Suppressor macrophage treated with lipopolysaccharide for 1 hour (primary cell): Measurements from ENCODE around the gene FOXS1.
A peak's percentile ranks its signal among the peaks of the same experiment; 100 is the strongest.
"Not testable (repeated sequence)": the region's sequence is repeated elsewhere in the genome, so short reads cannot be mapped to it uniquely, and the experiment has no call there.

Source experiments
- DNase-seq, 3 donors: peaks; one replicate each; pipeline ENCODE4 v3.0.0-alpha.2; 2020 to 2022

FOXS1 gene

DNA sequence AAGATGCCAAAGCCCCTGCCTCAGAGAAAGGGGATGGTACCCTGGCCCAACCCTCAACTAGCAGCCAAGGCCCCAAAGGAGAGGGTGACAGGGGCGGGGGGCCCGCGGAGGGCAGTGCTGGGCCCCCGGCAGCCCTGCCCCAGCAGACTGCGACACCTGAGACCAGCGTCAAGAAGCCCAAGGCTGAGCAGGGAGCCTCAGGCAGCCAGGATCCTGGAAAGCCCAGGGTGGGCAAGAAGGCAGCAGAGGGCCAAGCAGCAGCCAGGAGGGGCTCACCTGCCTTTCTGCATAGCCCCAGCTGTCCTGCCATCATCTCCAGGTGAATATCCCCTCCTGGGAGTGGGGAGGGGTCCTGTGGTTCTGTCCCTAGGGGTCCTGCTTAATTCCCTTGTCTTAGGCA, 25.2 kb downstream of the FOXS1 start:
- no peak for DNase-seq

DNA sequence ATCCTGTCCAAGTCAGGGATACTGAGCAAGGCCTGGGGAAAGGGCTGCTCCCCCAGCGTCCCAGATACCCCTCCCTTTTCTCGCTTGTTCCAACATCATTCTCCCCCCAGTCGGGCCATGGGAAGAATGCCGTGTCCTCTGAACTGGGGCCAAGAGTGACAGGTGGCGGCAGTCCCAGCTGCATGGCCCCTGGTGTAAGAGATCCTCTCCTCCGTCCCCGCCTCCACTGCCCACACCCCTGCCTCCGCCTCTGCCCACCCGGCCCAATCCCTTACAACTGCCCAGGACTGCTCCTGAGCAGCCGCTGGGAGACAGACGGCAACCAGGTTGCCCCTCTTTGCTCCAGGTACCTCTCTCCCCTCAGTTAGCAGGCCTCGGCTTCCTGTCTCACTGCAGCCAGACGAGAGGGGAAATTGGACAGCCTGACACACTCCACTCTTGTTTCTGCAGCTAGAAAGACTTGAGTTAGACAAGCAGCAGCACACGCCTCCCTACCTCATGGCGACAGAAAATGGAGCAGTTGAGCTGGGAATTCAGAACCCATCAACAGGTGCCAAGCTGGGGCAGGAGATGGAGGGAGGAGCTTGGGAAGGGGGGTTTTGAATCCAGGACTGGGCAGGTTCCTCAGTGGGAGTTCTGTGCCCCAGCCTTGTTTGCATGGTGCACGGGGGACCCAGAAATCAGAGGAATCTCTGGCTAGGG, 26.2 kb downstream of the FOXS1 start, which contains the start of gene MYLK2:
Gene MYLK2, plus strand, starts transcription at position 274 of the 702 bp plus-strand sequence. Its CDS starts 225 bp downstream, at position 499.
- no peak for DNase-seq

DNA sequence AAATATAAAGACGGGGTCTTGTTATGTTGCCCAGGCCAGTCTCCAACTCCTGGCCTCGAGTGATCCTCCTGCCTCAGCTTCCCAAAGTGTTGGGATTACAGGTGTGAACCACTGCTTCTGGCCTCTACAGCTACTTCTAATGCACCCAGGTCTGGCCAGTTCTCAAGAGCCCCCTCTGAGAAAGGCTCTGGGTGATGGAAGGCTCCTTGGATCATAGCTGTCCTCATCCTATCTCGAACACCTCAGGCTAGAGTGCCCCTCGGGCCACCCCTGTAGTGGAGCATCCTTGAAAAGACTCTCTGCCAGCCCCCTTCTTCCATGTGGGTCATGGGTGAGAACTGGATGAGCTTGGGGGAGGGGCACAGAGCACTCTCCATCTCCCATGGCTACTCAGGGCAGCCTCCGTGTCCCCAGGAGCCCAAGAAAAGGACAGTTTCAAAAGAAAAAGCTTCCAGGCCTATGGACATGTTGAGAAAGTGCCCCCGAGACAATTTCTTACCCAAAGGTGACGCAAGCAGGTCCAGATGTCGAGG, 27.0 kb downstream of the FOXS1 start:
- no peak for DNase-seq

DNA sequence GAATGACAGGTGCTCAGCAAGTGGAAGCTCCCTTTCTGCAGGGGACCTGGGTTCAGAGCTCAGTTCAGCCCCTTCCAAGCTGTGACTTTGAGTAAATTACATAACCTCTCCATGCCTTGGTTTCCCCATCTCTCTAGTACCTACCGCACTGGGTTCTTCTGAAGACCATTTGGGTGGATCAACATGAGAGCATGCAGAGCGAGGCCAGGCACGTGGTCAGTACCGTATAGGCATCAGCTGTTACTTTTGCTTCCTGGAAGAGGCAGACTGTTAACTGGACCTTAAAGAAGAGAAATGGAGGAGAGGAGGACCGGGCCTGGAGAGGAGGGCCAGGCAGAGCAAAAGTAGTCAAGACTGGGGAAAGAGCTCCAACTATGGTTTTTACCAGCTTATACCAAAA, 27.9 kb downstream of the FOXS1 start:
- DNase-seq: no peak

DNA sequence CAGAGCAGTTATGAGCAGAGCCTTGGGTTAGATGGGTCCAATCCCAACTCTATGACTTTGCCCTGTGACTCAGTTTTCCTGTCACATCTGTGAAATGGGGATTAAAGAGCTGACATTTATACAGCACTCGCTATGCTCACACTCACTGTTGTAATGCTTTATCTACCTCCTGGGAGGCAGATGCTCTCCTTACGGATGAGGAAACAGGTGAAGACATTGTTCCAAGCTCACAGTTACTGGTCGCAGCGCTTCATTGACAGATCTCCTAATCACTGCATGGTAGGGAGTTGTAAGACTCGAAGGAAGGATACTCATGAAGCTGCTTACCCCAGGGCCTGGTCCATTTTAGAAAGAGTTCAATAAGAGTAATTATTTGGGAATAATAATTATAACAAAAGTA, 29.2 kb downstream of the FOXS1 start:
- no peak for DNase-seq

DNA sequence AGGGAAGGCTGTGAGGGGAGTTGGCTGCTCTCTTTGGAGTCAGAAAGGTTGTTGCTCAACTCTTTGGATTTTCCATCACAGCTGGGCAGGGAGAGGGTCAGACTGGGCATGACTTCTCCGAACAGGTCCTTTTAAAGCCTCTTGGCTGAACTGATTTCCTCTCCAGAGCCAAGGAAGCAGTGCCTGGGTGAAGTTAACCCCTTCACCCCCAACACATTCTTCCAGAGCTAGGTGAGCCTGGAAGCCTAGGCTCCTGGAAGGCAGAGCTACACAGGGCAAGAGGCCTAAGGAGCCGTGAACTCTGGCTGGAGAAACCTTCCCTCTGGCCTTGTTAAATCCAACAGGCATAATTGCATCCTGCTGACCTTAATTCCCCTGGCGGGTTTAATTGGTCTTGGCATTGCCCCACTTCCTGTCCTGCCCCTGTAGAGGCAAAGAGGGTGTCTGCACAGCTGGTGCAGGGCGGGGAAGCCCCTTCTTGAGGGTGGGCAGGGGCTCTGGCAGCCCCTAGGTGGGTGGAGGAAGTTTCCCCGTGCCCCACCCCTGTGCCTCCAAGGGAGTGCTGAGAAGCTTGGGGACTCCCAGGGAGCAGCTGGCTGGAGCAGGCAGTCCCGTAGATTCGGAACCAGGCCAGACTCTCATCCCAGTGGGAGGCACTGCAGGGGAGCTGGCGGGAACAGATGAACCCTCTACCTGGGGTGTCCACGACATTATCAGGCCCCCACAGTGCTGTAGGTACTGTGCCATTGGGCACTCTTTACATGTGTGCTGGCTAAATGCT, 29.8 kb downstream of the FOXS1 start:
- DNase-seq: peak in 1 of 3 donors; percentile 15

DNA sequence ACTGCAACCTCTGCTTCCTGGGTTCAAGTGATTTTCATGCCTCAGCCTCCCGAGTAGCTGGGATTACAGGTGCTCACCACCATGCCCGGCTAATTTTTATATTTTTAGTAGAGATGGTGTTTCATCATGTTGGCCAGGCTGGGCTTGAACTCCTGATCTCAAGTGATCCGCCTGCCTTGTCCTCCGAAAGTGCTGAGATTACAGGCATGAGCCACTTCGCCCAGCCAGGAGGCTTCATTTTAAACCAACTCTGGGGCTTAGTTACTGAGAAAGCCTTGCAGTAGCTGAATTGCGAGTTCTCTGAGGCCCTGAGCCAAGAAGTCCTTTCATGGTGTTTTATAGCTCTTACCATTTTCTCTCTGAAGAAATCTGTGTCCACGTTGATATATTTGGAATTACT, 31.3 kb downstream of the FOXS1 start:
- not testable (repeated sequence) for DNase-seq

DNA sequence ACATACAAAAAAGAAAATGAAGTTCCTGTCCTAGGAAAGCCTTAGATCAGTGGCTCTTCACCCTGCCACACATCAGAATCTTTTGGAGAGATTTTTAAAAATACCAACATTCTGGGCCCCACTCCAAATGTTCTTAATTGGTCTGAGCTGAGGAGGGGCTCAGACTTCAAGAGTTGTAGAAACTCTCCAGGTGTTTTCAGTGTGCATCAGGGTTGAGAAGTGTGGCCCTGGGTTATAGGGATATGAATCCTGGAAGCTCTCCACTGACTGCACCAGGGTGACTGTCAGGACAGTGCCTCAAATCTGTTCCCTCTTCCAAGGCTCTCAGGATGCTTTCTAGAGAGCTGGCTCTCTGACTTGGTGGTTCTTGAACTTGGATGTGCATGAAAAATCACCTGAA, 31.8 kb downstream of the FOXS1 start:
- DNase-seq: no peak

DNA sequence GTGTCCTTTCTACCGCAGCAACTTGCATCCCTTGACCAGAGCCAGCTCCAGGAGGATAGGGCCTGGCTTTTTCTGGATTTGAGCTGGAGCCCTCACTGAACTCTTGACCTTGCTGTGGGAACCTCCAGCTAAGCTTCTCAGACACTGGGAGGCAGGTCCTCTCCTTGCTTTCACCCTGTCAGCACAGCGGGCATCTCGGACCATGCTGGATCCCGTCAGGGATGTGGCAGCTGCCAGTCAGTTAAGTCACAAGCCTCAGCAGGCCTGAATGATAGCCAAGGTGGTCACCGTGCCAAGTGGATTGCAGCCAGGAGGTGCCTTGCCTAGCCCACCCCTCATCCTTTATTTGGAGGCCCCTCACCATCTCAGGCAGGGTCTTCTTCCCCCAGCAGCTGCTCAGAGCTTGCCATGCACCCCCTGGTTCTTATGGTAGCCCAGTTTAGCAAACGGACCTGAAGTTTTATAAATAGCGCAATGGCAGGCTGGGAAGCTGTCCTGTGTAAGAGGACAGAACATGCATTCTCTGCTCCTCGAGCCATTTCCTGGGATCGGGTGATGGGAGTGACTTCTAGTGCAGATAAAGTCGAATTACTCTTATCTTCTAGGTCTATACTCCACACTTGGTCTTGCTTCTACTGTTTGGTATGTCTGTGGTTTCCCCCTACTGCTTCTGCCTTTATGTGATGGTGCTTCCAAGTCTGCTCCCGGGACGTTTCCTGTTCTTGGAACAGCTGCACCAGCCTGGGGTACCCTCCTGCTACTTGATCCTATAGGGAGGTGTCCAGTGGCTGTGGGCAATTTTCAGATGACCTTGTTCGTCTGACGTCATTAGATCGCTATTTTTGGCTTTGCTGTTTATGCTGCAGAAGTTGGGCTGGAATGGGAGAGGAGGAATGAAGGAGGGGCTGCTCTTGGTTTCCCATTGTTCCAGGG, 33.3 kb downstream of the FOXS1 start:
- no peak for DNase-seq

DNA sequence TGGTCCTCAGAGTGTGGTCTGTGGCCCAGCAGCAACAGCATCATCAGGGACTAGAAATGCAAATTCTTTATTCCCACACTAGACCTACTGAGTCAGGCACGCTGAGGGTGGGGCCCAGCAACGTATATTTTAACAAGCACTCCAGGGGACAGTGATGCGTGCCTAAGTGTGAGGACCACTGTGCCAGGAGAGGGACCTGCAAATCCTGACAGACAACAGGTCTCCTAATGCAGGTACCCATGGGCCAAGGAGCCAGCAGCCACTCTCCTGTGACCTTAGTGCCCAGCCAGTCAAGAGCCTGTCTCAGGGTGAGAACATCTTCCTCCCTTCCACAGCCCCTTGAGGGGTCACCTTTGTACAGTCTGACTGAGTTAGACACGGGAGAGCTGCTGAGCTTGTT, 34.2 kb downstream of the FOXS1 start:
- no peak for DNase-seq

DNA sequence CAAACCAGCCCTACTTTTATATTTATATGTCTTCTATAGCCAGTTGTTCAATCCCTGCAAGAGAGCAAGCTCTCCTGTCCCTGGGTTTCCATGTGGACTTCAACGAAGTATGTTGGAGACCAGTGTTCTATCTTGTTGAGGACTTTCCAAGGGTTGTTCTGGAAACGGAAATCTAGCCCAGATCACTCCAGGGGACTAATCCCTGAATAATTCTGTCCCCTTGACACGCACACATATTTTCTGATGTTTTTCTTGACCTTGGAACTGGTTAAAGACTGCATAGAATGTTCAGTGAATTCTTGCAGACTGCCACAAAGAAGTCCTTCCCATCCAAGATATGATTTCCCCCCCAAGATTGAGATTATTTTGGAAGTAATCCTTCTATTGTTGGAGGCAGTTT, 35.7 kb downstream of the FOXS1 start:
- no peak for DNase-seq

DNA sequence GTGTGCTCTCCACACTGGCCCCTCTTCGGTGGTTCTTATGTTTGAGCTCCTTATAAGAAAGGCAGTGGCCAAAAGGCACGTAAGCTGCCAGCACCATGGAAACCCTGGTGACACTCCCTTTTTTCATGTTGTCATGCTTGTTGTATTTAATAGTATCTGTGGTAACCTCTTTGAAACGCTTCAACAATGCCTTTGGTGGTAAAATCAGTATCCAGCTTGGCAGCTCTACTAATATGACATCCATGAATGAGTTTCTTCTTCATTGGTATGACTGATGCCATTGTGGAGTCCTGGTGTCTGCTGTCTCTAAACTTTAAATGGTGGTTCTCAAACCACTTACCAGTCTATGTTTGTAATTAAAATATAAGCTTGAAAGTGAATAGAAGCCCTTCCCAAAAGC, 36.9 kb downstream of the FOXS1 start:
- DNase-seq: no peak

DNA sequence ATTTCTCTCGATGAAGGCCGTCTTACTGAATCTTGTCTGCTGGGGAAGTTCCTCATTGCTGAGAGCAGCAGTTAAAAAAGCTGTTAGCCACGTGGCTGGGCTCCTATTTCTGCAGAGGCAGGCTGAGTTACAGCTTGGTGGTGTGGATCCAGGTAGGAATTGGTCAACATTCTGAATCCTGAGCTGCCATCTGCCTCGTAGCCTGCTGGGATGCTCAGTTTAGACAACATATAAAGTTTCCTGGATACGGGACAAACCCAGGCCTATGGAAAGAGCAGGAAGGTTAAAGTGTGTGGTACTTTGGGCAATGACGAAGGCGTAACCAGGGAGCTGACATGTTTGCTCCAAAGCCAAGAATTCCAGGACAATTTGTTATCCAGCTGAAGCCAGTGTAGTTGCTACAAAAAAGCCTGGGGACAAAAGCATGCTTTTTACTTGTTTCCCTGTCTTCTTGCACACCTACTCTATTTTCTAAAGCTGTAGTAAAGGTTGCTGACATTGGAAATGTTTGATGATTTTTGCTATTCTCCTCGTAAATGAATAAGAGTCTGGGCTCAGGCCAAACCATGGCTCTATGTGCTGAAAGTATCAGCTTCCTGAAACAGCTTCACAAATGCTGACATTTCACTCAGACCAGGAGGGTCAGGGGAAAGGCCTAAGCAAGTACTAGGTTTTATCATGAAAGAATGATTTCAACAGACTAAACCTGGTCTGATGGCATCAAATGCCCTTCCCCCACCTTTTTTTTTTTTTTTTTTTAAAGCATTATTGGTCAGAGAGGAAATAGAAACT, 38.6 kb downstream of the FOXS1 start:
- peak in 2 of 3 donors; percentile 50 to 51 for DNase-seq

DNA sequence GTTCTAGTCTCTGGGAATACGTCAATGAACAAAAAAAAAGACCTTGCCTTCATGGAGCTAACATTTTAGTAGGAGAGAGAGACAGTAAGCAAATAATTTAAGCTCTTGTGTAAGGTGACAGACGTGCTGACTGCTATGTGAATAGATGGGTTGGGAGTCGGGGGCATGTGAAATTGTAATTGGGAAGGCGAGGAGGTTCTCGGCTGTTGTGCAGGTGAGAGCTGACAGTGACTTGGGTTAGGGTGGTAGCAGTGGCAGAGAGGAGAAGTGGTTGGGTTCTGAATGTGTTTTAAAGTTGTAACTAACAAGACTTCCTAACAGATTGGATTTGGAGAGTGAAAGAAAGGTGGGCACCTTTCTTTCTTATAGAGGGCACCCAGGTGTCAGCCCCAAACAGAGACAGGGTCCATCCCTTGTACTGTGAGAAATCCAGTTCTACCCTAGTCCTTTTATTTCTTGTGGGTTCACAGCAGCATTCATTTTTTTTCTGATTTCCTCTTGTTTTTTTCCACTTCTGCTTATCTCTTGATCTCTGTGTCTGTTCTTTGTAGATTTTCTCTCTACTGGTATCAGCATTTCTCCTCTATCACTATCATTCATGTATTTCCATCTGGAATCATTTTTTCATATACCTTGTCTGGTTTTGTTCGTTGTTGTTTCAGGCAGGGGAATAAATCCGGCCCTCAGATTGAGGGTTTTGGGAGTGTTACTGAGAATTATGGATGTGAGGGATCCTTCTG, 41.7 kb downstream of the FOXS1 start:
- no peak for DNase-seq

DNA sequence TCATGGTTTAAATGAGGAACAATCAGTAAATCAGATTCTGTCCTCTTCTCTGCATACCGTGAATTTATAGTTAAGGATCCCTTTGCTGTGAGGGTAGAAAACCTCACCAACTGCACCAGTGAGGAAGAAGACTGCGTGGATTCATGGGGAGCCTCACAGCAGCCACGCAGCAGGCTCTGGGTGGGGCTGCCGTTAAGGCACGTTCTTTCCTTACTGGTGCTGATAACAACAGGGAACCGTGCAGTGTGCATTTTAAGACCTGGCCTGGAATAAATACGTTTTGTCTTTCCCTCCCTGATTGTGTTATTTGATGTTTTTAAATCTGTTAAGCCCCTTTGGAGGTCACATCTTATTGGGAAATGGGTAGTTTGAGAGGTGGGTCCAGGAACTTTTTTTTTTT, 43.9 kb downstream of the FOXS1 start:
- no peak for DNase-seq

DNA sequence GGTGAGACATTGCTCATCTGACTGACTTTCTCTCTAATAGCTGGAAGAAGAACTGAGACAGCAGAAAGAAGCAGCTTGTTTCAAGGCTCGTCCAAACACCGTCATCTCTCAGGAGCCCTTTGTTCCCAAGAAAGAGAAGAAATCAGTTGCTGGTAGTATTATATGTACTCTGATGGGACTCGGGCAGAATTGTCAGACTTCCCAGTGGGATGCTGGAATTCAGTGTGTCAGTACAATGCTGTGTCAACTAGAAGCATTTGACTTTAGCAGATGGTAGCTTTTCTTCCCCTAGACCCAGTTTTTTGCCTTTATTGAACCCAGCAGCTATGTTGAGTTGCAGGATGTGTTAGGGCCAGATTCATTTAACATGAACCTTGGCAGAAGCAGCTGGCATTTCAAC, 48.0 kb downstream of the FOXS1 start:
- no peak for DNase-seq
